NT2/D1 (cell line): ENCODE data around the gene HPCAL1.

Source experiments
- DNase-seq: peaks from one replicate; pipeline ENCODE4 v3.0.0-alpha.2; 2011; ENCODE audit warnings: low read depth, low spot score
- H3K27me3 ChIP-seq: 2 replicates; pipeline ENCODE4 v1.6.0; 2011; ENCODE audit warnings: mild to moderate bottlenecking; ENCODE audit not compliant: insufficient read length, insufficient read depth
- H3K36me3 ChIP-seq: 2 replicates; pipeline ENCODE4 v1.6.1; 2011; ENCODE audit warnings: mild to moderate bottlenecking, low read length, mixed read lengths; ENCODE audit not compliant: insufficient read depth, insufficient read length
- H3K4me1 ChIP-seq: 2 replicates; pipeline ENCODE4 v1.5.1; 2011; ENCODE audit not compliant: insufficient read depth, insufficient read length
- H3K4me3 ChIP-seq: 2 replicates; pipeline ENCODE4 v1.5.1; 2011; ENCODE audit warnings: low read depth; ENCODE audit not compliant: insufficient read length
- H3K9ac ChIP-seq: 2 replicates; pipeline ENCODE4 v1.6.0; 2011; ENCODE audit warnings: low read depth; ENCODE audit not compliant: insufficient read length
- H3K9me3 ChIP-seq: 2 replicates; pipeline ENCODE4 v1.5.1; 2011; ENCODE audit warnings: mild to moderate bottlenecking, low read length; ENCODE audit not compliant: insufficient read depth
- SUZ12 ChIP-seq: IDR thresholded peaks from 2 replicates; pipeline ENCODE4 v1.6.1; 2011; ENCODE audit not compliant: insufficient read length, insufficient read depth; ENCODE audit errors: extremely low read depth
- YY1 ChIP-seq: IDR thresholded peaks from 2 replicates; pipeline ENCODE4 v1.6.1; 2011; ENCODE audit not compliant: insufficient read length, insufficient read depth
- ZNF274 ChIP-seq: IDR thresholded peaks from 2 replicates; pipeline ENCODE4 v1.6.1; 2011; ENCODE audit warnings: mild to moderate bottlenecking, low read depth, low read length

The HPCAL1 gene

GRCh38 chr2:10406016-10406415 is 103.3 kb downstream of the HPCAL1 start:
- H3K4me1 ChIP-seq: peaks cover 4% of the 10 kb centered on the region
- no peak overlapping the region for H3K9ac ChIP-seq
- no peak overlapping the region for H3K4me3 ChIP-seq
- no peak for TF ChIP-seq YY1
- TF ChIP-seq ZNF274: no peak
- TF ChIP-seq SUZ12: no peak
- peaks cover under 1% of the 10 kb centered on the region for H3K36me3 ChIP-seq
- no peaks in the 10 kb centered on the region for H3K27me3 ChIP-seq
- H3K9me3 ChIP-seq: no peaks in the 10 kb centered on the region
- DNase-seq: no peak

GRCh38 chr2:10406491-10407188 is 103.9 kb downstream of the HPCAL1 start:
- Histone ChIP-seq H3K9ac (no peak overlapping the region), H3K4me3 (no peak overlapping the region), H3K27me3 (no peaks in the 10 kb centered on the region), H3K36me3 (peaks cover 3% of the 10 kb centered on the region), H3K9me3 (no peaks in the 10 kb centered on the region), H3K4me1 (peaks cover 4% of the 10 kb centered on the region)
- TF ChIP-seq YY1 (no peak), ZNF274 (no peak), SUZ12 (no peak)
- DNase-seq: no peak

- no peak for TF ChIP-seq ZNF274
- TF ChIP-seq SUZ12: no peak
- TF ChIP-seq YY1: no peak
- Histone ChIP-seq H3K27me3 (no peaks in the 10 kb centered on the region), H3K4me3 (no peak overlapping the region)
Observed at GRCh38 chr2:10407432-10407831, 104.7 kb downstream of the HPCAL1 start.

GRCh38 chr2:10407841-10408648 is 105.3 kb downstream of the HPCAL1 start:
- Histone ChIP-seq H3K4me3 (no peak overlapping the region), H3K27me3 (no peaks in the 10 kb centered on the region), H3K4me1 (peaks cover 6% of the 10 kb centered on the region), H3K9me3 (peaks cover 7% of the 10 kb centered on the region; the same call in 1 of the 2 replicates), H3K36me3 (peaks cover 8% of the 10 kb centered on the region), H3K9ac (no peak overlapping the region)
- no peak for TF ChIP-seq YY1
- no peak for TF ChIP-seq SUZ12
- no peak for TF ChIP-seq ZNF274
- DNase-seq: peak; percentile 30

More at GRCh38 chr2:10407432-10407831, 104.7 kb downstream of the HPCAL1 start:
- Histone ChIP-seq H3K4me1 (peaks cover 6% of the 10 kb centered on the region), H3K36me3 (peaks cover 8% of the 10 kb centered on the region), H3K9ac (no peak overlapping the region), H3K9me3 (peaks cover 5% of the 10 kb centered on the region; the same call in 1 of the 2 replicates)
- DNase-seq: no peak

GRCh38 chr2:10408649-10409579 is 106.2 kb downstream of the HPCAL1 start:
- H3K4me3 ChIP-seq: no peak overlapping the region
- peaks cover 7% of the 10 kb centered on the region; the same call in 1 of the 2 replicates for H3K9me3 ChIP-seq
- H3K9ac ChIP-seq: peak overlapping the region; percentile 36
- H3K36me3 ChIP-seq: peaks cover 8% of the 10 kb centered on the region
- H3K4me1 ChIP-seq: peaks cover 6% of the 10 kb centered on the region
- peak; percentile 77 for DNase-seq
- TF ChIP-seq SUZ12 (no peak), ZNF274 (no peak), YY1 (no peak)
- H3K27me3 ChIP-seq: no peaks in the 10 kb centered on the region

GRCh38 chr2:10410001-10410822 is 107.5 kb downstream of the HPCAL1 start:
- Histone ChIP-seq H3K4me1 (peaks cover 8% of the 10 kb centered on the region), H3K4me3 (no peak overlapping the region), H3K36me3 (peaks cover 8% of the 10 kb centered on the region), H3K9ac (no peak overlapping the region), H3K27me3 (no peaks in the 10 kb centered on the region), H3K9me3 (peaks cover 7% of the 10 kb centered on the region; the same call in 1 of the 2 replicates)
- DNase-seq: no peak
- no peak for TF ChIP-seq SUZ12
- no peak for TF ChIP-seq ZNF274
- no peak for TF ChIP-seq YY1
